Measurements from ENCODE around the gene PKD1.

PKD1 gene

DNA sequence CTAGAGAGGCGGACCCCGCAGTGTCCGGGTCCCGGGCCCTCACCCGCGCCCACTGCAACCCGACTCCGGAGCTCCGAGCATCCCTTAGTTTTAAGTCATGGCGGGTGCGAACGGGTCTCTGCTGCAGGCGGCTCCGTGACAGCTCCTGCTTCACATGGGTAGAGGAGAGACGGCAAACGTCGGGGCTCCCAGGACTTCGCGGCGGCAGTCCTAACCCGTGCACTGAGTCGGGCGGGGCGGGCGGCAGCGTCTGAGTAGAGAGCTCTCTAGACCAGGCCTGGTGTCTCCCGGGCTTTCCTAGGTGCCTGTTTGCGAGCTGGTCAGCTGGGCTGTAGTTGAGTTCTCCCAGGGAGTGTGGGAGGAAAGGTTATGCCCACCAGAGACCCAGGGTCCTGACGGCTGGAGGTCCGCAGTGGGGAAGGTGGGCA is 87.6 kb downstream of the PKD1 start:
- Histone ChIP-seq H3K9me3 (ENCODE audit: control extremely low read depth in 1 of 5, control insufficient read depth in 4 of 5, insufficient read depth in 2 of 5, low read depth in 1 of 5, low read length in 4 of 5) (no peaks in the 10 kb centered on the region), H3K27me3 (replicated peaks in 2 of 5; ENCODE audit: control insufficient read depth in 4 of 5, insufficient read depth in 5 of 5, low read length in 4 of 5) (no peaks in the 10 kb centered on the region), H3K4me1 (ENCODE audit: control extremely low read depth in 1 of 4, control insufficient read depth in 4 of 4, insufficient read depth in 4 of 4, low read length in 3 of 4) (peaks cover 2 to 41% (median 33%) of the 10 kb centered on the region in 4 experiments), H3K27ac (ENCODE audit: insufficient read depth in 1 of 2, low read depth in 1 of 2, low read length in 2 of 2, poor library complexity in 1 of 2, severe bottlenecking in 2 of 2) (peak overlapping the region; percentile 30 to 83), H3K4me3 (ENCODE audit: control insufficient read depth in 1 of 7, extremely low read depth in 1 of 7, insufficient read depth in 4 of 7, low read depth in 2 of 7, low read length in 6 of 7) (peak overlapping the region; percentile 75 to 93 (median 88)), H3K36me3 (ENCODE audit: control insufficient read depth in 4 of 4, insufficient read depth in 4 of 4, low read length in 3 of 4) (peaks cover 2 to 28% (median 20%) of the 10 kb centered on the region in 4 experiments)
- ChIA-PET CTCF (interaction anchor here (0.7 to 3.3 kb wide), 10 partner anchors 11 to 103 kb away, joined by 3 to 12 read pairs (median 4); partner anchors contain the start of gene NPW), POLR2A (interaction anchor here (0.7 to 1.6 kb wide), 3 partner anchors 9 to 107 kb away, joined by 4 to 6 read pairs (median 4); partner anchors contain the start of gene TRAF7)
- 0% methylated on average over 27 of the region's 30 CpGs for WGBS (ENCODE audit: insufficient coverage)
- peak in 1 of 3 donors; percentile 19 for DNase-seq

DNA sequence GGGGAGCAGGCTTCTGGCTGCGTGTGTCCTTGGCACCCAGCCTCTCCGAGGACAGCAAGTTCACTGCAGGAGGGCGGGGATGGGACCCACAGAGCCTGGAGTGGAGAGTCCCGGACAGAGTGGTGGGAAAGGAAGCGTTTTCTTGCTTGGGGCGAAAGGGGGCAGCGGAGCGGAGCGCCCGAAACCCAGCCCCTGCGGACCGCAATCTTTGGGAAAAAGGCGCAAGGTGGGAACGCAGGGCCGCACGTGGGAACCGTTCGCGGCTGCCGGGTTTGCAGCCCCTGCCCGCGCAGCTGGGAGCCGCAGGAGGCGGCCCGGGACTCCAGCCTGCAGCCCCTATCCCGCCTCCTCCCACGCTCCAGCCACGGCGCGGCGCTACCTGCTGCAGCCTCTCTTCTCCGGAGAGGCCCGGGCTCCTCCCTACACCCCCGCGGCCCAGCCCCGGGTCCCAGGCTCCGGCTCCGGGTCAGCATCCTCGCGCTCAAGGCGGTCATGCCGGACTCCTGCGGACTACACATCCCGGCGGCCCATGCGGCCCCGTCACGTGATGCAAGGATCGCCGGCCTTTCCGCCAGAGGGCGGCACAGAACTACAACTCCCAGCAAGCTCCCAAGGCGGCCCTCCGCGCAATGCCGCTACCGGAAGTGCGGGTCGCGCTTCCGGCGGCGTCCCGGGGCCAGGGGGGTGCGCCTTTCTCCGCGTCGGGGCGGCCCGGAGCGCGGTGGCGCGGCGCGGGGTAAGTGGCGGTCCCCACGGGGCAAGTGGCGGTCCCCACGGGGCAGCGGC is 88.2 kb downstream of the PKD1 start, which contains the start of the genes NTHL1 and TSC2:
Gene NTHL1, minus strand, starts transcription at position 505 of the 786 bp plus-strand sequence. Its CDS starts 11 bp downstream, at position 494.
Gene TSC2, plus strand, starts transcription at position 656 of the 786 bp plus-strand sequence. CDS start 631 bp downstream, outside the sequence.
- DNase-seq, result peak; percentile 92 to 95 (median 94)
- Histone ChIP-seq H3K27ac (ENCODE audit: insufficient read depth in 1 of 2, low read depth in 1 of 2, low read length in 2 of 2, poor library complexity in 1 of 2, severe bottlenecking in 2 of 2) (peak within 1 kb of the TSS; percentile 30 to 83), H3K27me3 (replicated peaks in 2 of 5; ENCODE audit: control insufficient read depth in 4 of 5, insufficient read depth in 5 of 5, low read length in 4 of 5) (no peaks in the 10 kb centered on the region), H3K36me3 (ENCODE audit: control insufficient read depth in 4 of 4, insufficient read depth in 4 of 4, low read length in 3 of 4) (peaks cover 2 to 22% (median 15%) of the 10 kb centered on the region in 4 experiments), H3K4me1 (ENCODE audit: control extremely low read depth in 1 of 4, control insufficient read depth in 4 of 4, insufficient read depth in 4 of 4, low read length in 3 of 4) (peaks cover 2 to 45% (median 34%) of the 10 kb centered on the region in 4 experiments), H3K9me3 (ENCODE audit: control extremely low read depth in 1 of 5, control insufficient read depth in 4 of 5, insufficient read depth in 2 of 5, low read depth in 1 of 5, low read length in 4 of 5) (no peaks in the 10 kb centered on the region), H3K4me3 (ENCODE audit: control insufficient read depth in 1 of 7, extremely low read depth in 1 of 7, insufficient read depth in 4 of 7, low read depth in 2 of 7, low read length in 6 of 7) (peak within 1 kb of the TSS; percentile 75 to 93 (median 88))
- WGBS (ENCODE audit: insufficient coverage), result 0% methylated on average over 78 of the region's 81 CpGs
- CTCF ChIA-PET, result interaction anchor here (0.6 to 3.3 kb wide), 13 partner anchors 12 to 245 kb away, joined by 3 to 12 read pairs (median 3); partner anchors contain the start of gene NPW
- POLR2A ChIA-PET, result interaction anchor here (0.7 to 1.6 kb wide), 3 partner anchors 9 to 108 kb away, joined by 4 to 6 read pairs (median 4); partner anchors contain the start of gene TRAF7

DNA sequence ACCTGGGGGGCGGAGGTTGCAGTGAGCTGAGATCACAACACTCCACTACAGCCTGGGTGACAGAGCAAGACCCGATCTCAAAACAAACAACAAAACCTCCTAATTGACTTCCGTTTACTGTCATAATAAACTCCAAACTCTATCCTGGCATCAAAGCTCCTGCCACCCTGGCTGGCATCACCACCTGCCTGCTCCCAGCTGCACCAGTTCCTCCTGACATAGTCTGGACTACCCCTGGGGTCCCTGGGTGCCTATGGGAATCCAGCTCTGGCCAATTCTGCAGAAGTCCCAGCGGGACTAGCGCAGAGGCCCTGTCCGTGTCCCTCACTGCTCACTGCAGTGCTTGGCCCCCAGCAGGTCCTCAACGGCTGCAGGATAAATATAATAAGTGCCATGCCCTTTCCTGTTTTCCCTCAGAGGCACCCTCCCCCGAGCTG is 88.8 kb downstream of the PKD1 start:
- DNase-seq, result no peak
- CTCF ChIA-PET, result interaction anchor here (0.6 to 3.3 kb wide), 7 partner anchors 14 to 244 kb away, joined by 3 to 12 read pairs (median 4); no protein-coding TSS in a partner anchor
- H3K4me1 ChIP-seq (ENCODE audit: control extremely low read depth in 1 of 4, control insufficient read depth in 4 of 4, insufficient read depth in 4 of 4, low read length in 3 of 4), result peaks cover 2 to 48% (median 34%) of the 10 kb centered on the region in 4 experiments
- H3K4me3 ChIP-seq (ENCODE audit: control insufficient read depth in 1 of 7, extremely low read depth in 1 of 7, insufficient read depth in 4 of 7, low read depth in 2 of 7, low read length in 6 of 7), result peak overlapping the region; percentile 75 to 93 (median 88)
- no peaks in the 10 kb centered on the region for H3K9me3 ChIP-seq (ENCODE audit: control extremely low read depth in 1 of 5, control insufficient read depth in 4 of 5, insufficient read depth in 2 of 5, low read depth in 1 of 5, low read length in 4 of 5)
- H3K36me3 ChIP-seq (ENCODE audit: control insufficient read depth in 4 of 4, insufficient read depth in 4 of 4, low read length in 3 of 4), result peaks cover 2 to 19% (median 12%) of the 10 kb centered on the region in 4 experiments
- H3K27me3 ChIP-seq (replicated peaks in 2 of 5; ENCODE audit: control insufficient read depth in 4 of 5, insufficient read depth in 5 of 5, low read length in 4 of 5), result no peaks in the 10 kb centered on the region
- H3K27ac ChIP-seq (ENCODE audit: insufficient read depth in 1 of 2, low read depth in 1 of 2, low read length in 2 of 2, poor library complexity in 1 of 2, severe bottlenecking in 2 of 2), result peak overlapping the region in 1 of 2 experiments; percentile 34
- POLR2A ChIA-PET, result interaction anchor here (1.3 to 1.6 kb wide), 2 partner anchors 20 to 108 kb away, joined by 3 to 6 read pairs; partner anchors contain the start of gene TRAF7
- 19% methylated on average over 6 of the region's 8 CpGs for WGBS (ENCODE audit: insufficient coverage)

DNA sequence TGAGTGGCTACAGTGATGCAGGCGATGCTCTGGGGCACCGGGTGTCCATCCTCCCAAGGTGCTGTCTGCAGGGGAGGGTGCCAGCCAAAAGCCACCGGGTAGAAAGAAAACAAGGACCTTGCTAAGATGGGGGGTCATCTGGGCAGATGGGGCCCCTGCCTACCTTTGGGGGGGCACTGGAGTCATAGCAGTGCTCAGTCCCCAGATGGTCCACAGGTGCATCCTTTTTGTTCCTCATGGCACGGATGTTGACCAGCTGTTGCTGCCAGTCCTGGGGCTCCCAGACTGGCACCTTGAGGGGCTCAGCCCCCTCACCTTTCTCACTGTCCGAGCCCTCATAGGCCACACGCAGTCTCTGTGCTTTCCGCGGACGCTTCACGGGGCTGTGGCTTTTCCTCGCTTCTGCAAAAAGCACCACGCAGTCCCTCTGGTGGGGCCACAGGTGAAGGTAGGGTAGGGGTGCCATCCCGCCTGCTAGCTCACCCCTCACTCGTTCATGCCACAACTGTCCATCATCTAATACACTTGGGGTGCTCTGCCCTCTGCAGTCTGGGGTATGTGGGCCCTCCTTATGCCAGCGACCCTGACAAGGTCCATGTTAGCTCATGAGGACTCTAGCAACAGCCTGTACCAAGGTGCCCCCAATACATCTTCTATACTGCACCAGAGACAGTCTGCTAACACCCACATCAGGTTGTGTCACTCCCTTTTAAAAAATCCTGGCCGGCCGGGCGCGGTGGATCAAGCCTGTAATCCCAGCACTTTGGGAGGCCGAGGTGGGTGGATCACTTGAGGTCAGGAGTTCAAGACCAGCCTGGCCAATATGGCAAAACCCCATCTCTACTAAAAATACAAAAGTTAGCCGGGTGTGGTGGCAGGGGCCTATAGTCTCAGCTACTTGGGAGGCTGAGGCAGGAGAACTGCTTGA is 89.5 kb downstream of the PKD1 start:
- no peaks in the 10 kb centered on the region for H3K9me3 ChIP-seq (ENCODE audit: control extremely low read depth in 1 of 5, control insufficient read depth in 4 of 5, insufficient read depth in 2 of 5, low read depth in 1 of 5, low read length in 4 of 5)
- H3K4me3 ChIP-seq (ENCODE audit: control insufficient read depth in 1 of 7, extremely low read depth in 1 of 7, insufficient read depth in 4 of 7, low read depth in 2 of 7, low read length in 6 of 7), result peak overlapping the region in 3 of 7 experiments; percentile 88 to 93 (median 92)
- peaks cover 2 to 48% (median 34%) of the 10 kb centered on the region in 4 experiments for H3K4me1 ChIP-seq (ENCODE audit: control extremely low read depth in 1 of 4, control insufficient read depth in 4 of 4, insufficient read depth in 4 of 4, low read length in 3 of 4)
- H3K27me3 ChIP-seq (replicated peaks in 2 of 5; ENCODE audit: control insufficient read depth in 4 of 5, insufficient read depth in 5 of 5, low read length in 4 of 5), result no peaks in the 10 kb centered on the region
- CTCF ChIA-PET, result interaction anchor here (0.8 to 3.3 kb wide), 5 partner anchors 15 to 94 kb away, joined by 3 to 12 read pairs (median 4); no protein-coding TSS in a partner anchor
- POLR2A ChIA-PET, result interaction anchor here (1.3 to 1.6 kb wide), 2 partner anchors 19 to 109 kb away, joined by 3 to 6 read pairs; partner anchors contain the start of gene TRAF7
- no peak for DNase-seq
- H3K36me3 ChIP-seq (ENCODE audit: control insufficient read depth in 4 of 4, insufficient read depth in 4 of 4, low read length in 3 of 4), result peaks cover 0 to 16% (median 6%) of the 10 kb centered on the region in 4 experiments
- 97% methylated on average over 16 of the region's 21 CpGs for WGBS (ENCODE audit: insufficient coverage)
- no peak overlapping the region for H3K27ac ChIP-seq (ENCODE audit: insufficient read depth in 1 of 2, low read depth in 1 of 2, low read length in 2 of 2, poor library complexity in 1 of 2, severe bottlenecking in 2 of 2)

DNA sequence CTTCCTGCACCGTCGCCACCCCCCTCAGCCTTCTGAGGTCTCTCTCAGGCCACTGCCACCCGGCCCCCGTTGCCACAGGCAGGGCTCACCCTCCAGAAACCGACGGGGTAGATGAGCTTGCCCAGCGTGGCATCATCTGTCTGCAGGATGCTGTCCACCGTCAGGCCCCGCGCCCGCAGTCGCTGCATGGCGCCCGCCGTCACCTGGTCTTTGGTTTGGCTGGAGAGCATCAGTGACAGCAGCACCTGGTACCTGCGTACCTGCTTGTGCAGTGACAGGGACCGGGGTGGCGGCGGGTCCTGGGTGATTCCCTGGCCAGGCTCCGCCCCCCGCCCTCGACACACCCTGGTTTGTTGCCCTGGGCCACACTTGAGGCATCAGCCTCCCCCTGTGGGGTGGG is 91.2 kb downstream of the PKD1 start:
- peak overlapping the region in 3 of 7 experiments; percentile 36 to 50 (median 50) for H3K4me3 ChIP-seq (ENCODE audit: control insufficient read depth in 1 of 7, extremely low read depth in 1 of 7, insufficient read depth in 4 of 7, low read depth in 2 of 7, low read length in 6 of 7)
- 97% methylated on average over 7 of the region's 22 CpGs for WGBS (ENCODE audit: insufficient coverage)
- H3K36me3 ChIP-seq (ENCODE audit: control insufficient read depth in 4 of 4, insufficient read depth in 4 of 4, low read length in 3 of 4), result peaks cover 0 to 13% (median 3%) of the 10 kb centered on the region in 4 experiments
- ChIA-PET POLR2A (interaction anchor here (0.7 kb wide), 1 partner anchor 11 kb away, joined by 3 read pairs; no protein-coding TSS in a partner anchor), CTCF (interaction anchor here (1.3 to 1.5 kb wide), 2 partner anchors 21 to 96 kb away, joined by 3 to 4 read pairs; no protein-coding TSS in a partner anchor)
- DNase-seq, result no peak
- H3K9me3 ChIP-seq (ENCODE audit: control extremely low read depth in 1 of 5, control insufficient read depth in 4 of 5, insufficient read depth in 2 of 5, low read depth in 1 of 5, low read length in 4 of 5), result no peaks in the 10 kb centered on the region
- H3K27ac ChIP-seq (ENCODE audit: insufficient read depth in 1 of 2, low read depth in 1 of 2, low read length in 2 of 2, poor library complexity in 1 of 2, severe bottlenecking in 2 of 2), result no peak overlapping the region
- no peaks in the 10 kb centered on the region for H3K27me3 ChIP-seq (replicated peaks in 2 of 5; ENCODE audit: control insufficient read depth in 4 of 5, insufficient read depth in 5 of 5, low read length in 4 of 5)
- peaks cover 2 to 48% (median 36%) of the 10 kb centered on the region in 4 experiments for H3K4me1 ChIP-seq (ENCODE audit: control extremely low read depth in 1 of 4, control insufficient read depth in 4 of 4, insufficient read depth in 4 of 4, low read length in 3 of 4)

Data from common myeloid progenitor, CD34-positive (primary cell).